Posterior vena cava (tissue), 2 donors: Measurements from ENCODE around the gene RBM19. TPM values are rescaled to one million over a fixed set of nuclear protein-coding genes. Genes with fewer than 3 reads are reported as not detected.

Experiments
- DNase-seq: peaks from one replicate; pipeline ENCODE4 v3.0.0-alpha.2; 2020; ENCODE audit warnings: low spot score
- intact Hi-C, 2 donors: fragments of 100-400 bp; cut with DNase I; formaldehyde crosslinking; loops; one replicate each; pipeline versions ENCODE4 v1.14.1 to v1.14.2; 2022 to 2023
- total RNA-seq, 2 donors: library from RNA; stranded (reverse); fragmentation: NEBNext Ultra II Directional; extraction: Animal tissue kit (Norgen Biotek cat#: 25700); gene quantifications; one replicate each; pipeline ENCODE4 v1.2.1, GENCODE V29; 2021
- donor health status: DM: yes; HTN: yes; CAD: no.
- donor health status: DM: yes; HTN: yes; CAD: no.

RBM19 gene
- total RNA-seq, 2 donors from 2014 or later = 23.8 to 27.7 TPM

- DNase-seq = no peak
- intact Hi-C loops = no loop called here
These were observed 91.8 kb downstream of the RBM19 start for GRCh38 chr12:113874326-113874725.

DNA sequence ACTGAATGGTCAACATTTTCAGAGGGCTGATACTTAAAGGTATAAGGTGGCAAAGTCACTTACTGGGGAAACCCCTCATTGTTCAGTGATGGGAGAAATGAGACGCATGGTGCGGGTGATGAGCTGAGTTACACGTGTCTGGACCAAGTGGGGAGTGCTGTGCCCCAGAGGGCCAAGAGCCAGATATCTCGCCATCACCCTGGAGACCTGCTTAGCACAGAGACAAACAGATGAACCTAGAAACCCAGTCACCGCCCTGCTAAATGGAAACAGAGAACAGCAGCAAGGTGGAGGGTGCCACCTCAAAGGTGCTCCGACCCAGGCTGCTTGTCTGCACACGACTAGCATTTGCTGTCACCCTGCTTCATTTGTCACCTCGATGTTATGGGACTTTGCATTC is 92.4 kb downstream of the RBM19 start:
- intact Hi-C loops = no loop called here
- no peak for DNase-seq

GRCh38 chr12:113870890-113871289 is 95.2 kb downstream of the RBM19 start:
- intact Hi-C loops = no loop called here

DNA sequence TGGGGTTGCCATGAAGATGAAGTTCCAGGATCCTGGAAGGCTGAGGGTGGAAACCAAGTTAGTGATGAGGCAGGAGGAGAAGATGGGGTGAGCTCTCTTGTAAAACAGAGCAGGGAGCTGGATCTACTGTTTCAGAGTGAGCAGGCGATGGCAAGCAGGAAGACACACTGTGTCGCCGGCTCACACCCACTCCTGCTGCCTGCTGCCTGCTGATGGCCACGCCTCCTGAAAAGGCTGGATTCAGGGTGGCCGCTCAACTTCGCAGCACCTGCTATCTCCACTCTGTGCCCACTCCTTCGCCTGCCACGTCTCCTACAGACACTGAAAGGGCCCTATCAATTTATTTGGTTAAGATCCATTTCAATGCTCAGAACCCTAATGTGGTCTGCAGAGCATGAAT is 96.1 kb downstream of the RBM19 start:
- no peak for DNase-seq
- intact Hi-C loops = no loop called here

More at GRCh38 chr12:113870890-113871289, 95.2 kb downstream of the RBM19 start:
- no peak for DNase-seq

- no peak for DNase-seq
- intact Hi-C loops = no loop called here
These were observed 97.8 kb downstream of the RBM19 start for GRCh38 chr12:113868365-113868764.

GRCh38 chr12:113867258-113867657 is 98.9 kb downstream of the RBM19 start:
- DNase-seq = no peak
- intact Hi-C loops = no loop called here

DNA sequence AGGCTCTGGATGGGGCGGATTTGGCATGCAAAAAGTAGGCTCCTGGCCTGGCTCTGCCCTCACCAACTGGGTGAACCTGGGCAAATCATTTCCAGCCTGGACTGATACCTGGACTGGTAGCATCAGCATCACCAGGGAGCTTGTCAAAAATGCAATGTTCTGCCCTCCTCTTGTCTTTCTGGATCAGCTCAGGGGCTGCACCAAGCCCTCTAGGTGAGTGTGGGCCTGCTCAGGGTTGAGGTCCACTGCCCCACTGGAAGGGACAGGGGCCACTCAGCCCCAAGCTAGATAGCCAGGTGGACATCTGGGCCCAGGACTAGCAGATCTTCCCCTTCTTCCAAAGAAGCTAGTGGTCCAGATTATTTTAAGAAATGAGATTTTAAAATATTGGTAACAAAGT is 99.6 kb downstream of the RBM19 start:
- intact Hi-C loops = no loop called here
- no peak for DNase-seq

- DNase-seq = no peak
- intact Hi-C loops = no loop called here
These were observed 102.7 kb downstream of the RBM19 start for GRCh38 chr12:113863455-113863845.

DNA sequence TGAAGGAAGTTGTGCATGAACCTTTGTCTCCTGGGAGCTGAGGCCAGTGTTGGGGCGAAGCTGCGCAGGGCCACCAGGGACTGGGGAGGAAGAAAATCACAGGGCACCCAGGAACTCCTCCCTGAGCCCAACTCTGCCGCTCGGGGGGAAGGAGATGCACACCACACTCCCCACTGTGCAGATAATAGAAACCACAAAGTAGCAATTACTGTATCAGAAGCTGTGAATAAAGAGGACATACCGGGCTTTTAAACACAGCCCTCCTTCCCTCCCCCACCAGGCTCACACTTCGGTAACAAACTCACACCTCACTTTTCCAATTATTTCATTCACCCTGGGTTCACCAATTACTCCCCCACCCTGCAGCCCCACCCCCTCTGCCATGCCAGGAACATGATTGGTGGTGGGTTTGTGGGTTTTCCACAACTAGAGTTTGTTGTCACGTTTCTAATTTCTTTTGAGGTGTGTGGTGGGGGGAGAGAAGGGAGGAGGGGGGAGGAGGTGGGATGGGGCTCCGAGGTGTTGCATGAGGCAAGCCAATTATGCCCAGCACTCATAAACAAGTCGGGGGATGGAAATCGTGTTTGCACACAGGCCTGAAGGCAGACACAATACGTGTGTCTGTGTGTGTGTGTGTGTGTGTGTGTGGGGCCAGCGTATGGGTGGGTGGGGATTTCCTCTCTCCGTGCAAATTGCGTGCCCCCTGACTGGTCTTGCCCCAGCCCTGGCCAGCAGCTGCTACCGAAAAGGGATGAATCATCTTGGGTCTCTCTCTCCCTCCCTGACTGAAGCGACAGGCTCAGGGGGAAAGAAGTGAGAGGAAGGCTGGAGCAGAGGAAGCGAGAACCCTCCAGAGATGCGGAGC is 103.3 kb downstream of the RBM19 start:
- no peak for DNase-seq
- intact Hi-C loops = no loop called here

- intact Hi-C loops = no loop called here
- DNase-seq = no peak
These were observed 104.3 kb downstream of the RBM19 start for GRCh38 chr12:113861708-113862312.

- intact Hi-C loops = no loop called here
- no peak for DNase-seq
These were observed 105.2 kb downstream of the RBM19 start for GRCh38 chr12:113860950-113861349.

- intact Hi-C loops = no loop called here
- DNase-seq = no peak
These were observed 105.9 kb downstream of the RBM19 start for GRCh38 chr12:113860059-113860820.

DNA sequence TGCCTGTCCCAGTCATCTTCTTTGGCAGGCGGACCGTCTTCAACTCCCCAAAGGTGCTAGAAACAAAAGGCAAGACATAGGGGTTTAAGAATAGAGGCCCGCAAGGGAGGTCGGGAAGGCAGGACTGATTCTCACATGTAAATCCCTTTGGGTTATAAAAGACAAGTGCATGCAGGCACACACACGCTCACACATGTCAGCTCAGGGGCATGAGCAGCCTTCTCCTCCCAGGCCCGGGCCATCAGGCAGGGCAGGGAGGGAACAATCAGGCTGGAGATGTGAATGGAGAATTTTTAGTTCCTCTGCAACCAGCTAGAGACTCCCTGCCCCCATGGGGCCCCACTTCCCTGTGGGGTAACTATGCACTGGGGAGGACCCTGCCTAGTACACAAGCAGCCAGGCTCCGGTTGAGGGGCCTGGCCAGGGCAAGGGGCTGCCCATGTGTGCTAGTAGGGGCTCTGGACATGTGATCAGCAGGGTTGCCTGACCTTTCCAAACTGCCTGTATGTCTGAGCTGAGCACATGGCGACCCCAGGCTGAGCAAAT is 107.2 kb downstream of the RBM19 start:
- intact Hi-C loops = no loop called here
- DNase-seq = no peak

DNA sequence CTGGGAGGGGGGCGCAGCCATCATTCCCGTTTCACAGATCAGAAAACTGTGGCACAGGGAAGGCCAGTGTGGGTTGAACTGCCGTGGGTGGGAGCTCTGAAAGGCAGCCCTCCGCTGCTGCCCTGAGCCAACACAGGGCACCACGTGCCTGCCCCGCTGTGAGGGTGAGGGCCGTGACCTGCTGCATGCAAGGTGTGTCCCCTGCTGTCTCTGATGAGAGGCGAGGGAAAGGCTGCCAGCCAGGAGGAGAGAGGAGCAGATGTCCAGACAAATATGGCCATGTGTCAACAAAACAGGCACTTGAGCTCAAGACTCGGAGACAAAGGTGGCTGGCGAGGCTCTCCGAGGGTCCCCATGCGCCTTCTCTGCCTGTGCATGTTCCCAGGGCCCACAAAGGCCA is 108.8 kb downstream of the RBM19 start:
- intact Hi-C loops = no loop called here
- no peak for DNase-seq

DNA sequence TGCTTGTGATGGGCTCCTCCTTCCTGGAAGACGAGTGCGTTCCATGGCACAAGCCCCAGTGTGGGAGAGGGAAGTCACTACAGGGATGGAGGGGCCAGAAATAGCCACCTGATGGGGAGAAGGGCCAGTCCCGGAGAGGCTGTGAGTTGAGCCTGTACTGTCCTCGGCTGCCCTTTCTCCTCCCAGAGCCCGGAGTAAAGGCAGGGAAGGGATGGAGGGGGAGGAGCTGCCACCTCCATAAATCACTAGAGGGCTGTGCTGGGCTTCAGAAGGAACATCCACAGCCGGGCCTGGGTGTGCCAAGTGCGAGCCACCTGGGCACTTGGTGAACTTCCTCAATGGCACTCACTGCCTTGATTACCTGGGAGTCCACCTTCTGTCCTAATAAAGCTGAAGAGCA is 110.1 kb downstream of the RBM19 start:
- DNase-seq = no peak
- intact Hi-C loops = no loop called here

GRCh38 chr12:113854385-113855142 is 111.6 kb downstream of the RBM19 start:
- DNase-seq = no peak

DNA sequence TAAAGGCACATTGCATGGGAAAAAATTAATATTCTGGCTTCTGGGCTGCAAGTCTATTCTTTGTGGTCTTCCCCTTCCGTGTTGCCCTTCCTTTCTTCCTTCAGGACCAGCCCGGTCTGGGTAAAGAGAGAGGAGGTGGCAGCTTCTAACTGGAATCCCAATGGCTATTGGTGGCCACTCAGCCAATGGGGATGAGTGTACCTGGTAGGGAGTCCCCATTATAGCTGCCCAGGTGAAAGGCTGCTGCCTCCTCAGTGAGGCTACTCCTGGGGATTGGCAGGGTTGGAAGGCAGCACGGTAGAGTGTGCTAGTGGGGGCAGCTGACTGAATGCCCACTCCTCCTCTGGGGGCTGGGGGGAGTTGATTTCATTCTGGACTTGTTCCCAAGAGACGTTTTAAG is 112.6 kb downstream of the RBM19 start:
- DNase-seq = no peak
- intact Hi-C loops = no loop called here

More at GRCh38 chr12:113854385-113855142, 111.6 kb downstream of the RBM19 start:
- intact Hi-C loops = no loop called here

DNA sequence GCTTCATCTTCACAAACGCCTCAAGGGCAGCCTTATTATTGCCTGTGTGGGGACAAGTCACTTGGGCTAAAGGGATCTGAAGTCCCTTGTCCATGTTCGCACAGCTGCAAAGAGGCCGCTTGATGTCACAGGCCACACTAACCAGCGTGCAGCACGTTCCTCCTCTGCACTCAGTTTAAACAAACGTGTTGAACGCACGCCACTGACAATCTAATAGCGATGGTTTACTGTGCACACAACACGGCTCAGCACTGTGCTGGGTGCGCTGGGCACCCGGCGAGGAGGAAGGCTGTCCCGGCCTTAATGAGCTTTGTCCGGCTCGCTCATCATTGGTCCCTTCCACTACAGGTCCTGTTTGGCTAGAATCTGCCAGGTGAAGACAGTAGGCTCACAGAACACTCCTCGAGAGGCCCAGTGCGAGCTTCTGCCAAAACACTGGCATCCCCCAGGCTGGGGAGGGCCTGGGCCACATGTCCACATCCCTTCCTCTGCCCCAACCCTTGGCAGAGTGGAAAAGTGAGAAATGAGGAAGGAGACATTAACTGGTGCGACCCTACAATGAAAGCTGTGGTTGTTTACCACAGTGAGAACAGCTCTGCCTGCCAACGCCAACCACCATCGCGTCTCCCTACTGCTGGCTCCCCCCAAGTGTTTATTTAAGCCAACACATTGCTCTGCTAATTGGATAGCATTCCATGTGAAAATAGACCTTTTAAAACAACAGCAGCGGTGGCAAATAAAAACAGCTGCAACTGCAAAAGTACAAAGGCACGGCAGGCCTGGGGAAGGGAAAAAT is 113.2 kb downstream of the RBM19 start:
- intact Hi-C loops = no loop called here
- DNase-seq = no peak
